HG03571 (cell line): ENCODE data around the gene SH2D3A.
"Not testable (repeated sequence)": the region's sequence is repeated elsewhere in the genome, so short reads cannot be mapped to it uniquely, and the experiment has no call there.

Source experiments
- ATAC-seq: cut with Tn5 transposase; IDR thresholded peaks from one replicate; pipeline ENCODE4 v1.9.1; 2021; ENCODE audit not compliant: unreplicated experiment

Gene SH2D3A

DNA sequence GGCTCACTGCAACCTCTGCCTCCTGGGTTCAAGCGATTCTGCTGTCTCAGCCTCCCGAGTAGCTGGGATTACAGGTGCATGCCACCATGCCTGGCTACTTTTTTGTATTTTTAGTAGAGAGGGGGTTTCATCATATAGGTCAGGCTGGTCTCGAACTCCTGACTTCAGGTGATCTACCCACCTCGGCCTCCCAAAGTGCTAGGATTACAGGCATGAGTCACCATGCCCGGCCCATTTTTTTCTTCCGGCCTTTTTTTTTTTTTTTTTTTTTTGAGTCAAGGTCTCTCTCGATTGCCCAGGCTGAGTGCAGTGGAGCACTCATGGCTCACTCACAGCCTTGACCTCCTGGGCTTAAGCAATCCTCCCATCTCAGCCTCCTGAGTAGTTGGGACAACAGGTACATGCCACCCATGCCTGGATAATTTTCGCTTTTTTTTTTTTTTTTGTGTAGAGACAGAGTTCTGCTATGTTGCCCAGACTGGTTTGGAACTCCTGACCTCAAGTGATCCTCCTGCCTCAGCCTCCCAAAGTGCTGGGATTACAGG lies 4.9 kb downstream of the SH2D3A start:
- ATAC-seq: not testable (repeated sequence)

DNA sequence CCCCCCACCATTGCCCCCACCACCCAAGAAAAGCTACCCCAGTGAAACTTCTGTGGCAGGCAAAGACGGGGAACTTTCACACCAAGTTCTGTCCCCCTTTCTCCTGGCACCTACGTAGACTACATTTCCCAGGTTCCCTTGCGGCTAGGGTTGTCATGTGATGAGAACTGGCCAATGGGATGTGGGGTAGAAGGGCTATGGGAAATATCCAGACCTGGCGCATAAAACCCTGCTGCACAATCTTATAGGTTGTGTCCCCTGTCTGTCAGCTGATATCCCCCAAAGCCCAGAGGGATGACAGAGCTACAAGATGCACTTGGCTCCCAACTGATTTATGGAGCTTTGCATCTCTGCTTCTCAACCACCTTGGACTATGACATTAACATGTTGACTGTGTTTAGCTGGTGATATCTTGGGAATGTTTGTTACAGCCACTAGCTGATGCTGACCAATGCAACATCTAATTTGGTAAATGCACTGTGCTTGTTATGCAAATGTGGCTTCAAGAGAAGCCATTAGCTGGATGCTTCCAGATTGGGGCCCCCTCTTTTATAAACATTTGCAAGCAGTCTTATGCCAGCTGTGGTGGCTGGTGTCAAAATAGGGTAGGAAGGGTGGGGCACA lies 6.1 kb downstream of the SH2D3A start:
- no peak for ATAC-seq

- no peak for ATAC-seq
Measured at GRCh38 chr19:6760606-6761005, 6.6 kb downstream of the SH2D3A start.

GRCh38 chr19:6754653-6755463 lies 12.4 kb downstream of the SH2D3A start:
- no peak for ATAC-seq

GRCh38 chr19:6754136-6754535 lies 13.1 kb downstream of the SH2D3A start:
- ATAC-seq: no peak

GRCh38 chr19:6753178-6754031 lies 13.8 kb downstream of the SH2D3A start:
- ATAC-seq: peak; percentile 61

GRCh38 chr19:6752256-6753177 lies 14.7 kb downstream of the SH2D3A start:
- ATAC-seq: no peak

GRCh38 chr19:6751189-6751588 lies 16.0 kb downstream of the SH2D3A start:
- no peak for ATAC-seq

DNA sequence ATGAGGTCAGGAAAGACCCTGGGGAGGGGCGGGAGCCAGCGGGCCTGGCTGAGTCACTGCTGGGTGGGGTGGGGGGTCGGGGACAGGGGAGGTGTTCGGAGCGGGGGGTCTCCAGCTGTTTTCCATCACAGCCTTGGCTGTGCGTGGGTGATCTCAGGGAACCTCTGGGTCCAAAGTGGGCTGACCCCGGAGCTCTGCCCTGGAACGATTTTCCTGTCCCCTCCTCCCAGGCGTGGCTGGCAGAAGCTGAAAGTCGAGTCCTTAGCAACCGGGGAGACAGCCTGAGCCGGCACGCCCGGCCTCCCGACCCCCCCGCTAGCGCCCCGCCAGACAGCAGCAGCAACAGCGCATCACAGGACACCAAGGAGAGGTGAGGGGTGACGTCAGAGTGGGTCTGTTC lies 17.2 kb downstream of the SH2D3A start:
- ATAC-seq: no peak

DNA sequence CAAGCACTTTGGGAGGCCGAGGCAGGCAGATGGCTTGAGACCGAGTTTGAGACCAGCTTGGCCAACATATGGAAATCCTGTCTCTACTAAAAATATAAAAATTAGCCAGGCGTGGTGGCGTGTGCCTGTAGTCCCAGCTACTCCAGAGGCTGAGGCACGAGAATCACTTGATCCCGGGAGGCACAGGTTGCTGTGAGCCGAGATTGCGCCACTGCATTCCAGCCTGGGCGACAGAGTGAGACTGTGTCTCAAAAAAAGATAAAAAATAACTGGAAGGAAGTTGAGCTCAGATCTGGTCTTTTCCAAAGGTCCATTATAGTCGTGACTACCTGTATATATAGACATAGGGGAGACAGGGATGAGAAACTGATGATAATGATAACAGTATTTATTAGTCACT lies 18.7 kb downstream of the SH2D3A start:
- not testable (repeated sequence) for ATAC-seq

DNA sequence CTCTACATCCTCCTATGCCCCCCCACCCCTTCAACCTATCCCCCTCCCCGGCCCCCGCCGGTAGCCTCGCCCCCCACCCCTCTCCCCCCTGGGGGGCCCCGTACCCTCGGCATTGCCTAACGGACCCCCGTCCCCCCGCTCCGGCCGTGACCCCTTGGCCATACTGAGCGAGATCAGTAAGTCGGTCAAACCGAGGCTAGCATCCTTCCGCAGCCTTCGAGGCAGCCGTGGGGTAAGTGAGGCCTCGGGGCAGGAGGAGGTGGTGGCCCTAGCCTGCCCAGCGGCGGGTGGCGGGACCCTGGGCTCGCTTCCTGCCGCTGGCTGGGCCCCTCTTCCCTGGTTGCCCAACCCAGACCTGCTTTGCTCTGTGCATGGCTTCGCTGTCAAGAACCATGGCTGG lies 21.3 kb downstream of the SH2D3A start:
- no peak for ATAC-seq

- no peak for ATAC-seq
Measured at GRCh38 chr19:6744381-6745301, 22.6 kb downstream of the SH2D3A start.

- ATAC-seq: no peak
Measured at GRCh38 chr19:6743714-6744380, 23.4 kb downstream of the SH2D3A start.

GRCh38 chr19:6743066-6743465 lies 24.2 kb downstream of the SH2D3A start:
- no peak for ATAC-seq

DNA sequence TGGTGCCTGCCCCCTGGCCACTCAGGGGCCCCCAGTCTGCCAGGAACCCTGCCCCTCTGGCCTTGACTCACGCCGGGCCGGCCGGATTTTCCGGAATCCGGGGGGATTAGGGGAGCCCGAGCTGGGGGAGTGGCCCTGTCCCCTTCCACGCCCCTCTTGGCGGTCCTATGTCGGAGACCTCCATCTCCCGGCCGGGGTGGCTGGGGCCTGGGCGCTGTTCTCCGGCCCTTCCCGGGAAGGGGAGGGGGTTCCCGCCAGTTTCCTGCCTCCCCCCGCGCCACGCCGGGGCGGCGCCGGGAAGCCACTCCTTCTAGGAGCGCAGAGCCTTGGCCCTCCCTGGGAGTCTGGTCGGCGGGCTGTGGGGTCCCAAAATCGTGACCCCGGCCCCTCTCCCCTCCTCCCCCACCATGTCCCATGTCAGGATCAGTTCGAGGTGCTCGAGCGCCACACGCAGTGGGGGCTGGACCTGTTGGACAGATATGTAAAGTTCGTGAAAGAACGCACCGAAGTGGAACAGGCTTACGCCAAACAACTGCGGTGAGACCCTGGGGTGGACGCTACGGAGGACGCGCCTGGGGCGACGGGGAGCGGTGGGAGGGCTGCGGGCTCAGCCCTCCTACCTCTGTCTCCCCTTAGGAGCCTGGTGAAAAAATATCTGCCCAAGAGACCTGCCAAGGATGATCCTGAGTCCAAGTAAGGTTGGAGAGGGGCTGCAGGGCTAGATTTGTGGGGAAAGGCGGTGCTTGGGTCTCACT lies 26.5 kb downstream of the SH2D3A start:
- ATAC-seq: no peak

GRCh38 chr19:6739883-6740588 lies 27.2 kb downstream of the SH2D3A start:
- no peak for ATAC-seq

DNA sequence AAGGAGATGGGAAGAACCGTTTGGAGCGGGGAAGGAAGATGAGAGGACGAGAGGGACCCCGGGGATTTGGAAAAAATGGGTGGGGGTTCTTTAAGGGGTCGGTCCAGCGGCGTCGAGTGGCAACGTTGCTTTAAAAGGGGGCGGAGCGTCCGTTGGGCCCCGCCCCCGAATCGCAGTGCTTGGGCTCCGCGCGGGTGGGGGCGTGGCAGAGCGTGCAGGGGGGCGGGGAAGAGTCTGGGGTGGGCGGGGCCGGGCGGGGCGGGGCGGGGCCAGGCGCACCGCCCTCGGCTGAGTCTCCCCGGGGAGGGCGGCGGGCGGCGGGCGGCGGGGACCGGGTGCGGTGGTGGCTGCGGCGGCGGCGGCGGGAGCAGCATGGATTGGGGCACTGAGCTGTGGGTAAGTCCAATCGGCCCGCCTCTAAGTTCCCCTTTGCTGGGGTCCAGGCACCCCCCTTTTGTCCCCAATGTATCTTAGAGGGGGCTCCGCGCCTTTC lies 27.8 kb downstream of the SH2D3A start, which contains the start of gene TRIP10:
Gene TRIP10, plus strand, starts transcription at position 291 of the 493 bp plus-strand sequence. Its CDS starts 82 bp downstream, at position 373.
- ATAC-seq: no peak
